Ishikawa (cell line): ENCODE measurements around the gene TMEM181.

ENCODE experiments used
- EP300 ChIP-seq: IDR thresholded peaks from 2 replicates; pipeline ENCODE4 v1.6.1; 2012; ENCODE audit warnings: borderline replicate concordance
- FOXM1 ChIP-seq: IDR thresholded peaks from 2 replicates; pipeline ENCODE4 v1.6.1; 2012; ENCODE audit warnings: low read depth, borderline replicate concordance
- NFIC ChIP-seq: IDR thresholded peaks from 2 replicates; pipeline ENCODE4 v1.6.1; 2012
- RAD21 ChIP-seq: IDR thresholded peaks from 2 replicates; pipeline ENCODE4 v1.6.1; 2012; ENCODE audit warnings: low read depth
- TAF1 ChIP-seq: IDR thresholded peaks from 2 replicates; pipeline ENCODE4 v1.6.1; 2012; ENCODE audit warnings: low read depth, mild to moderate bottlenecking
- TEAD4 ChIP-seq: IDR thresholded peaks from 2 replicates; pipeline ENCODE4 v1.6.1; 2012
- YY1 ChIP-seq: IDR thresholded peaks from 2 replicates; pipeline ENCODE4 v1.6.1; 2012; ENCODE audit warnings: low read depth
- ZBTB7A ChIP-seq: IDR thresholded peaks from 2 replicates; pipeline ENCODE4 v1.6.1; 2012; ENCODE audit warnings: low read depth
- TF ChIP-seq, protein P1 (sequence below): IDR thresholded peaks from 2 replicates; pipeline ENCODE4 v1.6.1; 2012; ENCODE audit warnings: low read depth, mild to moderate bottlenecking
- TF ChIP-seq, protein P2 (sequence below): IDR thresholded peaks from 2 replicates; pipeline ENCODE4 v1.6.1; 2012

DNA sequence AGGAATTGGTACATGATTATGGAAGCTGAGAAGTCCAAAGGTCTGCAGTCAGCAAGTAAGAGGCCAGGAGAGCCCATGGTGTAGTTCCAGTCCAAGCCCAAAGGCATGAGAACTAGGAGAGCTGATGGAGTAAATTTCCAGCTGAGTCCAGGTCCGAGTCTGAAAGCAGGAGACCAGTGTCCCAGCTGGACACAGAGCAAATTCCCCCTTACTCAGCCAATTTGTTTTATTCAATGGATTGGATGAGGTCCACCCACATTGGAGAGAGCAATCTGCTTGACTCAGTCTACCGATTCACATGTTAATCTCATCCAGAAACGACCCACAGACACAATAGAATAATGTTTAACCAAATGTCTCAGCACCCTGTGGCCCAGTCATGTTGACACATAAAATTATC lies 14.9 kb downstream of the TMEM181 start:
- TF ChIP-seq TAF1: no peak
- no peak for TF ChIP-seq YY1
- no peak for TF ChIP-seq EP300
- TF ChIP-seq, protein P1, sequence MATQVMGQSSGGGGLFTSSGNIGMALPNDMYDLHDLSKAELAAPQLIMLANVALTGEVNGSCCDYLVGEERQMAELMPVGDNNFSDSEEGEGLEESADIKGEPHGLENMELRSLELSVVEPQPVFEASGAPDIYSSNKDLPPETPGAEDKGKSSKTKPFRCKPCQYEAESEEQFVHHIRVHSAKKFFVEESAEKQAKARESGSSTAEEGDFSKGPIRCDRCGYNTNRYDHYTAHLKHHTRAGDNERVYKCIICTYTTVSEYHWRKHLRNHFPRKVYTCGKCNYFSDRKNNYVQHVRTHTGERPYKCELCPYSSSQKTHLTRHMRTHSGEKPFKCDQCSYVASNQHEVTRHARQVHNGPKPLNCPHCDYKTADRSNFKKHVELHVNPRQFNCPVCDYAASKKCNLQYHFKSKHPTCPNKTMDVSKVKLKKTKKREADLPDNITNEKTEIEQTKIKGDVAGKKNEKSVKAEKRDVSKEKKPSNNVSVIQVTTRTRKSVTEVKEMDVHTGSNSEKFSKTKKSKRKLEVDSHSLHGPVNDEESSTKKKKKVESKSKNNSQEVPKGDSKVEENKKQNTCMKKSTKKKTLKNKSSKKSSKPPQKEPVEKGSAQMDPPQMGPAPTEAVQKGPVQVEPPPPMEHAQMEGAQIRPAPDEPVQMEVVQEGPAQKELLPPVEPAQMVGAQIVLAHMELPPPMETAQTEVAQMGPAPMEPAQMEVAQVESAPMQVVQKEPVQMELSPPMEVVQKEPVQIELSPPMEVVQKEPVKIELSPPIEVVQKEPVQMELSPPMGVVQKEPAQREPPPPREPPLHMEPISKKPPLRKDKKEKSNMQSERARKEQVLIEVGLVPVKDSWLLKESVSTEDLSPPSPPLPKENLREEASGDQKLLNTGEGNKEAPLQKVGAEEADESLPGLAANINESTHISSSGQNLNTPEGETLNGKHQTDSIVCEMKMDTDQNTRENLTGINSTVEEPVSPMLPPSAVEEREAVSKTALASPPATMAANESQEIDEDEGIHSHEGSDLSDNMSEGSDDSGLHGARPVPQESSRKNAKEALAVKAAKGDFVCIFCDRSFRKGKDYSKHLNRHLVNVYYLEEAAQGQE: no peak
- TF ChIP-seq, protein P2, sequence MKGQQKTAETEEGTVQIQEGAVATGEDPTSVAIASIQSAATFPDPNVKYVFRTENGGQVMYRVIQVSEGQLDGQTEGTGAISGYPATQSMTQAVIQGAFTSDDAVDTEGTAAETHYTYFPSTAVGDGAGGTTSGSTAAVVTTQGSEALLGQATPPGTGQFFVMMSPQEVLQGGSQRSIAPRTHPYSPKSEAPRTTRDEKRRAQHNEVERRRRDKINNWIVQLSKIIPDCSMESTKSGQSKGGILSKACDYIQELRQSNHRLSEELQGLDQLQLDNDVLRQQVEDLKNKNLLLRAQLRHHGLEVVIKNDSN: no peak
- TF ChIP-seq RAD21: no peak
- TF ChIP-seq TEAD4: no peak
- TF ChIP-seq NFIC: no peak
- TF ChIP-seq ZBTB7A: no peak
- no peak for TF ChIP-seq FOXM1
